ENCODE measurements around the gene POLR1E.
A peak's percentile ranks its signal among the peaks of the same experiment; 100 is the strongest.

The POLR1E gene

DNA sequence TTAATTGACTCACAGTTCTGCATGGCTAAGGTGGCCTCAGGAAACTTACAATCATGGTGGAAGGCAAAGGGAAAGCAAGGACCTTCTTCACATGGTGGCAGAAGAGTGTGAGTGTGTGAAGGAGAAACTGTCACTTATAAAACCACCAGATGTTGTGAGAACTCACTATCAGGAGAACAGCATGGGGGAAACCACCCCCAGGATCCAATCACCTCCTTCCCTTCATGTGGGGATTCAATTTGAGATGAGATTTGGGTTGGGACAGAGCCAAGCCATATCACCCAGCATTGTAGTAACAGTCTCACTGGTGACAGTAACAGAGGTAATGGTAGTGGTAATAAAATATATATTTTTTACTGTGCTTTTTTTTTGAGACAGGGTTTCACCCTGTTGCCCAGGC is 38.6 kb upstream of the POLR1E start:
- H3K9me3 ChIP-seq (ENCODE audit: control insufficient read depth, low read length) = no peaks in the 10 kb centered on the region
- peaks cover 69% of the 10 kb centered on the region for H3K36me3 ChIP-seq (ENCODE audit: control insufficient read depth, insufficient read depth, low read length)
- no peak overlapping the region for H3K27ac ChIP-seq (ENCODE audit: low read depth, low read length, severe bottlenecking)
- no peak overlapping the region for H3K4me3 ChIP-seq (ENCODE audit: extremely low read depth, insufficient read depth, low read length, poor library complexity, severe bottlenecking)
- peaks cover 17% of the 10 kb centered on the region for H3K4me1 ChIP-seq (ENCODE audit: control insufficient read depth, insufficient read depth, low read length, poor library complexity, severe bottlenecking)

DNA sequence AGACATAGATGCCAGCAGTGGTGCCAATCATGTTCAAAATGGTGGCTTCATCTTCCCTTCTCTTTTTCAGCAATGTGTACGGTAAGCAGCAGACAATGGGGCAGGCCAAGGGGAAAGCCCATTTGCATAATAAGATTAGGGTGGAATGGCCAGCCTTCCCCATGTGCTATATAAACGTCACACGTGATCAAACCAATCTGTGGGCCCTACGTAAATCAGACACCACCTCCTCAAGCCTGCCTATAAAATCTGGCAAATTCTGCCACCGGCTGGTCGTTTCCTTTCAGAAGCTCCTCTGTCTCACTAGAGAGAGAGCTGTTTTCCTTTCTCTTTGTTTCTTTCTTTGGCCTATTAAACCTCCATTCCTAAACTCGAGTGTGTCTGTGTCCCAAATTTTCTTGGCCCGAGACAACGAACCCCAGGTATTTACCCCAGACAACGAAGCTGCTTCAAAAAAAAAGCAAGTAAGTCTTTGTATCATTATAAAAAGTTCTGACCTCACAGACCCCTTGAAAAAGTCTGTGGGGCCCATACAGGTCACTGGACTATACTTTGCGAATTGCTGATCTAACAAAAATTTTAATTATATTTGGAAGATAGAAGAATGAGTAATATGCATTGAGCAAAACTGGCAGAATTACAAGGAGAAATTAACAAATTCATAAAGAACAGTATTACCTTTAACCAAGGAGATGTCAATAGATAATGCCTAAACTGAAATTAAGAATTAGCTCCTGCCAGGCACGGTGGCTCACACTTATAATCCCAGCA is 35.7 kb upstream of the POLR1E start:
- H3K4me3 ChIP-seq (ENCODE audit: extremely low read depth, insufficient read depth, low read length, poor library complexity, severe bottlenecking) = no peak overlapping the region
- peaks cover 9% of the 10 kb centered on the region for H3K4me1 ChIP-seq (ENCODE audit: control insufficient read depth, insufficient read depth, low read length, poor library complexity, severe bottlenecking)
- peak overlapping the region; percentile 36 for H3K27ac ChIP-seq (ENCODE audit: low read depth, low read length, severe bottlenecking)
- WGBS, 2 experiments (ENCODE audit: insufficient coverage in 2 of 2) = 92 to 97% methylated on average over 6 to 8 of the region's 12 CpGs
- H3K9me3 ChIP-seq (ENCODE audit: control insufficient read depth, low read length) = no peaks in the 10 kb centered on the region
- peaks cover 65% of the 10 kb centered on the region for H3K36me3 ChIP-seq (ENCODE audit: control insufficient read depth, insufficient read depth, low read length)

- peaks cover 5% of the 10 kb centered on the region for H3K4me1 ChIP-seq (ENCODE audit: control insufficient read depth, insufficient read depth, low read length, poor library complexity, severe bottlenecking)
- 90 to 100% methylated on average over 1 to 2 of the region's 3 CpGs for WGBS, 2 experiments (ENCODE audit: insufficient coverage in 2 of 2)
- no peak overlapping the region for H3K4me3 ChIP-seq (ENCODE audit: extremely low read depth, insufficient read depth, low read length, poor library complexity, severe bottlenecking)
- H3K9me3 ChIP-seq (ENCODE audit: control insufficient read depth, low read length) = peaks cover 12% of the 10 kb centered on the region
- H3K36me3 ChIP-seq (ENCODE audit: control insufficient read depth, insufficient read depth, low read length) = peaks cover 63% of the 10 kb centered on the region
- H3K27ac ChIP-seq (ENCODE audit: low read depth, low read length, severe bottlenecking) = no peak overlapping the region
These were observed 34.1 kb upstream of the POLR1E start for GRCh38 chr9:37451628-37452027.

DNA sequence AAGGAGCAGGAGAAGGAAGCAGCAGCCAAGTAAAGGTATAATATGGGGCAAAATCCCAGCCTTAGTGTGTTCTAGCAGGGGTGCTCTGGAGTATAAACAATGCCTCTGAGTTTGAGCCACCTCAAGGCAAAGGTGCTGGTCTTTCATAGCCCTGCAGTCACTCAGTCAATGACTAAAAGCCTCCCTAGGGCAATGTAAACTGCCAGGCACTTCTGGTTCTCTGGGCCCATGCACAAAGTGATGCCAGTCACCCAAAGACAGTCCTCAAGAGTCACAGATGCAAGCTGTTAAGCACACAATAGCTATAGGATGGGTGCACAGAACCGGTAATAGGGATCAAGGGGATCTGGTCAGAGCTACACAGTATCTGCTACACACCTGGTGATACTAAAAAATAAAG is 33.1 kb upstream of the POLR1E start:
- Histone ChIP-seq H3K27ac (ENCODE audit: low read depth, low read length, severe bottlenecking) (no peak overlapping the region), H3K4me1 (ENCODE audit: control insufficient read depth, insufficient read depth, low read length, poor library complexity, severe bottlenecking) (peaks cover 5% of the 10 kb centered on the region), H3K36me3 (ENCODE audit: control insufficient read depth, insufficient read depth, low read length) (peaks cover 72% of the 10 kb centered on the region), H3K4me3 (ENCODE audit: extremely low read depth, insufficient read depth, low read length, poor library complexity, severe bottlenecking) (no peak overlapping the region), H3K9me3 (ENCODE audit: control insufficient read depth, low read length) (peaks cover 12% of the 10 kb centered on the region)
- WGBS, 2 experiments (ENCODE audit: insufficient coverage in 2 of 2) = no CpG with 5 or more reads among the region's 1 CpG

DNA sequence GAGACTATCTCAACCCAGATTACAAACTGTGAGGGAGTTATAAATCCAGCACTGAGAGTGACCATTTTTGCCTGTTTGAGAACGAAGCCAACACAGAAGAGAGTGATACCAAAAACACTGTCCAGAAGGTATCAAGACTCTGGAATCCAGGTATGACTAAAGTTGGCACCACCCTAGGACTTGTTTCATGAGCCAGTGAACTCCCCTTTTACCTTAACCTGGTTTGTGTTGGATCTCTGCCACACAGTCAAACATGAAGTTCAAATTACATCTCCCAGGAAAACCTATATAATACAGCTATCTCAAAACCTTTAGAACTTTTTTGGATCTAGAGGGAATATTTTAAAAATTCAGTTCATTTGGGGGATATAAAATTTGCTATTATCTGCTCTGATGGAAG is 31.9 kb upstream of the POLR1E start:
- H3K9me3 ChIP-seq (ENCODE audit: control insufficient read depth, low read length) = peaks cover 12% of the 10 kb centered on the region
- H3K36me3 ChIP-seq (ENCODE audit: control insufficient read depth, insufficient read depth, low read length) = peaks cover 67% of the 10 kb centered on the region
- 67 to 100% methylated on average over 1 of the region's 1 CpG for WGBS, 2 experiments (ENCODE audit: insufficient coverage in 2 of 2)
- no peak overlapping the region for H3K4me3 ChIP-seq (ENCODE audit: extremely low read depth, insufficient read depth, low read length, poor library complexity, severe bottlenecking)
- no peaks in the 10 kb centered on the region for H3K4me1 ChIP-seq (ENCODE audit: control insufficient read depth, insufficient read depth, low read length, poor library complexity, severe bottlenecking)
- H3K27ac ChIP-seq (ENCODE audit: low read depth, low read length, severe bottlenecking) = no peak overlapping the region

GRCh38 chr9:37454238-37454637 is 31.5 kb upstream of the POLR1E start:
- Histone ChIP-seq H3K9me3 (ENCODE audit: control insufficient read depth, low read length) (peaks cover 12% of the 10 kb centered on the region), H3K36me3 (ENCODE audit: control insufficient read depth, insufficient read depth, low read length) (peaks cover 66% of the 10 kb centered on the region), H3K4me3 (ENCODE audit: extremely low read depth, insufficient read depth, low read length, poor library complexity, severe bottlenecking) (no peak overlapping the region), H3K4me1 (ENCODE audit: control insufficient read depth, insufficient read depth, low read length, poor library complexity, severe bottlenecking) (no peaks in the 10 kb centered on the region), H3K27ac (ENCODE audit: low read depth, low read length, severe bottlenecking) (no peak overlapping the region)

DNA sequence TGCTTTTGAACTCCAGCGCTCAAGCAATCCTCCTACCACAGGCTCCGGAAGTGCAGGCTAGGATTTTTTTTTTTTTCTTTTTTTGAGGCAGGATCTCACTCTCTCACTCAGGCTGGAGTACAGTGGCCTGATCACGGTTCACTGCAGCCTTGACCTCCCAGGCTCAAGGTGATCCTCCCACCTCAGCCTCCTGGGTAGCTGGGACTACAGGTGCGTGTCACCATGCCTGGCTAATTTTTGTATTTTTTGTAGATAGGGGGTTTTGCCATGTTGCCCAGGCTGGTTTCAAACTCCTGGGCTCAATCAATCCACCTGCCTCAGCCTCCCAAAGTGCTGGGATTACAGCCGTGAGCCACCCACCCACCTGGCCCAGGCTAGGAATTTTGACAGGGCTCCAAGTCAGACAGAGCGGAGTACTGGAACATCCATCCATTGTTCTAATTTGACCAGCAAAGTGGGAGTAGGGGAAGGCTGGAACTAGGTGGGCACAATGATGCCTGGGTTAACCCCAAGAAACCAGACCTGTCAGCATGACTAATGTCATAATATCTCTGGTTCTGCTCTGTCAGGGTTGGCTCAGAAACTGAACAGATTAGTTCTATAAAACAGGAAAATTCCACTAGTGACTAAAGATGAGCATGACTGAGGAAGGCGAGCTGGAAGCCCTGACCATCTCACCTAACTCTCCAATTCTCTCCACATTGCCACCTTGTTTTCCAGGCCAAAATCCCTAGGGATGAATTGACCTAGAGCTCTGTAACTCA is 29.7 kb upstream of the POLR1E start:
- Histone ChIP-seq H3K27ac (ENCODE audit: low read depth, low read length, severe bottlenecking) (no peak overlapping the region), H3K4me3 (ENCODE audit: extremely low read depth, insufficient read depth, low read length, poor library complexity, severe bottlenecking) (no peak overlapping the region), H3K36me3 (ENCODE audit: control insufficient read depth, insufficient read depth, low read length) (peaks cover 58% of the 10 kb centered on the region), H3K4me1 (ENCODE audit: control insufficient read depth, insufficient read depth, low read length, poor library complexity, severe bottlenecking) (no peaks in the 10 kb centered on the region), H3K9me3 (ENCODE audit: control insufficient read depth, low read length) (peaks cover 12% of the 10 kb centered on the region)
- WGBS, 2 experiments (ENCODE audit: insufficient coverage in 2 of 2) = 96 to 100% methylated on average over 2 to 3 of the region's 7 CpGs

DNA sequence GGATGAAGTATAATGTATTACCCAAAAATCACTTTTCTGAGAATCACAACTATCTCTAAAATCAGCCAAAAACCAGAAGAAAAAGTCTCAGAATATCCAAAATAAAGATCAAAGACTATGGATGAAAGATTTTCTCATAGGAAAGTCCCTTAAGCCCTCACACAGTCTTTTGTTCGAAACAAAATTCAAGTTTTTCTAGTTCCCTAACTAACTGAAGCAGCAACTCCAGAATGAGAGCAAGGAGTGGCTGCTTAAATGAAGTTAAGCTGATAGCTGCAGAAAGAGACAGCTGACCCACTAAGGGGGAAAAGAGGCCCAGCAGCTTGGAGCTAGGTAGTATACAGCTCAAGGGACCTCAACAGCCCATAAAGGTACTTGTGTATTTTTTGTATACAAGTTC is 28.9 kb upstream of the POLR1E start:
- WGBS, 2 experiments (ENCODE audit: insufficient coverage in 2 of 2) = 80% methylated on average over 1 of the region's 1 CpG; no CpG with 5 or more reads in 1 of the 2 experiments
- Histone ChIP-seq H3K36me3 (ENCODE audit: control insufficient read depth, insufficient read depth, low read length) (peaks cover 57% of the 10 kb centered on the region), H3K27ac (ENCODE audit: low read depth, low read length, severe bottlenecking) (no peak overlapping the region)

DNA sequence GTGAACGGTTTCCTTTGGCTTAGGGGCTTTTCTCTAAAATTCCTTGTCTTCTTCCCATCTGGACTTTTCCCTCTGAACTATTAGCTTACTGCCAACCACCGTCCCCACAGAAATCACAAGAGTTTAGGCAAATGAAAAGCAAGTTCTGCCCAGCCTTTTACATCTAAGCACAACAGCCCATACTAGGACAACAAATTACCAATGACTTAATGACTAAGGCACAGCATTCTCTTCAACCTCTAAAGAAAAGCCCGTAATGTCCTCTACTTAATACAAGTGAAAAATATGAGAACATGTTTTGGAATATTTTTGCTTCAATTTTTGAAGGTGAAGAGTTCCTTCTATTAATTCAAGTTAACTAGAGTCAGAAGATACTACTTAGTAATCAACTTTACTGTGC is 21.7 kb upstream of the POLR1E start:
- H3K27ac ChIP-seq (ENCODE audit: low read depth, low read length, severe bottlenecking) = peak overlapping the region; percentile 99
- peaks cover 12% of the 10 kb centered on the region for H3K4me1 ChIP-seq (ENCODE audit: control insufficient read depth, insufficient read depth, low read length, poor library complexity, severe bottlenecking)
- peaks cover 22% of the 10 kb centered on the region for H3K36me3 ChIP-seq (ENCODE audit: control insufficient read depth, insufficient read depth, low read length)
- H3K9me3 ChIP-seq (ENCODE audit: control insufficient read depth, low read length) = no peaks in the 10 kb centered on the region
- 23 to 36% methylated on average over 1 of the region's 3 CpGs for WGBS, 2 experiments (ENCODE audit: insufficient coverage in 2 of 2)
- H3K4me3 ChIP-seq (ENCODE audit: extremely low read depth, insufficient read depth, low read length, poor library complexity, severe bottlenecking) = peak overlapping the region; percentile 76

More for the DNA sequence above, 28.9 kb upstream of the POLR1E start:
- no peak overlapping the region for H3K4me3 ChIP-seq (ENCODE audit: extremely low read depth, insufficient read depth, low read length, poor library complexity, severe bottlenecking)
- H3K9me3 ChIP-seq (ENCODE audit: control insufficient read depth, low read length) = peaks cover 12% of the 10 kb centered on the region
- no peaks in the 10 kb centered on the region for H3K4me1 ChIP-seq (ENCODE audit: control insufficient read depth, insufficient read depth, low read length, poor library complexity, severe bottlenecking)

DNA sequence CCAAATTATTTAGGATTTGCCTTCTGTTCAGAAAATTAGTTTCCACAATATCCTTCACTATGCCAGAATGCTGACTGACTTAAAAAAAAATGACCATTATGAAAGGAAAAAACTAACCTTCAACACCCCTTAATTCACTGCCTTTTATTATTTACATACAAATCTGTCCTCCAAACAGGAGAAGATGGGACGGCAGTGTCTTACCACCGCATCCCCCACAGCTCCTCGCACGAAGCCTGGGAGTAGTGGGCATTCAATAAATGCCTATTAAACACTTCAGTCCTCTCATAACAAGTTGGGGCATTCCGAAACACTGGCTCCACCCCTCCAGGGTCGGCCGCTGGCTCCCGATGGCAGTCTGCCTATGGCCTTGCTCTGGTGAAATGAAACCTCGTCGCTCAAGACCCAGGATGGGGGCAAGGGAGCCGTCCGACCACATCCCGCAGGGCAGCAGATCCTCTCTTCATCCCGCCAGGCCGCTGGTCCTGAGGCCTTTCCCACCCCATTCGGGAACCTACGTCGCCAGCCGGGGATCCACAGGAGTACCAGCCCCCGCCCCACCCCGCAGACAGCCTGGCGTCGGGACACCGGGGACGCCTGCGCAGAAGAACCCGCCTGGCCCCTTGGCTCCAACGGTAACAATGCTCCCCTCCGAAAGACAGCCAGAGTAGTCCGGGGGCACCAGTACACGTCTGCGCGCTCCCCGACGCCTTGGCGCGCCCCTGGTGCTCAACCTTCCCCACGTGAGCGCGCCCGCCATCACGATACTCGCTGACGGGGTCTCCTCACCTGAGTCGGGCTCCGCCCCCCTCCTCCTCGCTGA is 21.1 kb upstream of the POLR1E start:
- Histone ChIP-seq H3K9me3 (ENCODE audit: control insufficient read depth, low read length) (no peaks in the 10 kb centered on the region), H3K4me3 (ENCODE audit: extremely low read depth, insufficient read depth, low read length, poor library complexity, severe bottlenecking) (peak overlapping the region; percentile 76), H3K27ac (ENCODE audit: low read depth, low read length, severe bottlenecking) (peak overlapping the region; percentile 99), H3K36me3 (ENCODE audit: control insufficient read depth, insufficient read depth, low read length) (peaks cover 17% of the 10 kb centered on the region), H3K4me1 (ENCODE audit: control insufficient read depth, insufficient read depth, low read length, poor library complexity, severe bottlenecking) (peaks cover 12% of the 10 kb centered on the region)
- WGBS, 2 experiments (ENCODE audit: insufficient coverage in 2 of 2) = 0 to 1% methylated on average over 43 to 46 of the region's 47 CpGs

Data from mesodermal cell (in vitro differentiated cells).